Natural killer cell (primary cell): ENCODE data around the gene THOP1. TPM values are rescaled to one million over a fixed set of nuclear protein-coding genes. Genes with fewer than 3 reads are reported as not detected.

Source experiments
- ATAC-seq, 3 donors: fragments of 150-1000 bp in 2 of 3; fragments of 200-7000 bp in 1 of 3; cut with Tn5 transposase; 1 replicate in 1 of 3; 2 replicates in 2 of 3; pipeline ENCODE4 v1.10.0; 2021; ENCODE audit warnings: mild to moderate bottlenecking in 2 of 3, moderate library complexity in 2 of 3
- DNase-seq, 2 donors: peaks; one replicate each; pipeline versions ENCODE4 v3.0.0 to v3.0.0-alpha.2; 2013 to 2021; ENCODE audit warnings: mixed read lengths in 1 of 2
- H3K27ac ChIP-seq: one replicate; pipeline ENCODE4 v1.5.1; 2013; ENCODE audit warnings: mild to moderate bottlenecking, low read length
- H3K27me3 ChIP-seq: one replicate; pipeline ENCODE4 v1.6.1; 2013; ENCODE audit warnings: low read length; ENCODE audit not compliant: control insufficient read depth, insufficient read depth
- H3K36me3 ChIP-seq: one replicate; pipeline ENCODE4 v1.6.1; 2013; ENCODE audit warnings: low read length; ENCODE audit not compliant: control insufficient read depth, insufficient read depth
- H3K4me1 ChIP-seq: one replicate; pipeline ENCODE4 v1.6.1; 2013; ENCODE audit warnings: low read length; ENCODE audit not compliant: control insufficient read depth, insufficient read depth
- H3K4me3 ChIP-seq: one replicate; pipeline ENCODE4 v1.5.1; 2013; ENCODE audit warnings: low read length
- H3K9me3 ChIP-seq: one replicate; pipeline ENCODE4 v1.6.1; 2013; ENCODE audit warnings: low read length; ENCODE audit not compliant: control insufficient read depth, insufficient read depth
- H3K27ac Mint-ChIP-seq, 2 donors: one replicate each; pipeline ENCODE4 v1.8.0; 2022; ENCODE audit warnings: mild to moderate bottlenecking in 2 of 2, mixed read lengths in 2 of 2, moderate library complexity in 1 of 2
- H3K27me3 Mint-ChIP-seq, 2 donors: one replicate each; pipeline ENCODE4 v1.8.0; 2022; ENCODE audit warnings: low read depth in 2 of 2, mixed read lengths in 2 of 2
- H3K36me3 Mint-ChIP-seq: one replicate; pipeline ENCODE4 v1.8.0; 2022; ENCODE audit warnings: mixed read lengths
- H3K4me1 Mint-ChIP-seq, 2 donors: one replicate each; pipeline ENCODE4 v1.8.0; 2022; ENCODE audit warnings: mixed read lengths in 2 of 2
- H3K4me3 Mint-ChIP-seq: one replicate; pipeline ENCODE4 v1.8.0; 2022; ENCODE audit warnings: mild to moderate bottlenecking, moderate library complexity, mixed read lengths
- H3K9me3 Mint-ChIP-seq, 2 donors: one replicate each; pipeline ENCODE4 v1.8.0; 2022; ENCODE audit warnings: mixed read lengths in 2 of 2
- WGBS: methylation state at CpG from one replicate; pipeline ENCODE4 v1.1.7; 2013; ENCODE audit warnings: missing lambda C conversion rate; ENCODE audit not compliant: insufficient coverage; 5-methylcytosine and 5-hydroxymethylcytosine counted together
- intact Hi-C: fragments of 100-400 bp; cut with micrococcal nuclease; formaldehyde crosslinking; loops from one replicate; pipeline ENCODE4 v1.14.2; 2022
- total RNA-seq, 4 donors: library from RNA; stranded (reverse); fragments of 120-200 nt in 1 of 4; gene quantifications; one replicate each; pipeline versions ENCODE4 v1.2.3 to v1.2.4, GENCODE V29; 2013 to 2022
- TF ChIP-seq, protein P1 (sequence below): fragments of 200-600 bp; IDR thresholded peaks from one replicate; pipeline ENCODE4 v1.8.0; 2022; ENCODE audit warnings: antibody characterized with exemption

The THOP1 gene
- total RNA-seq, 3 donors from 2014 or later (not counting 1 experiment from before 2014, with no cell fraction given) = 31.6 to 44.0 (median 33.4) TPM

DNA sequence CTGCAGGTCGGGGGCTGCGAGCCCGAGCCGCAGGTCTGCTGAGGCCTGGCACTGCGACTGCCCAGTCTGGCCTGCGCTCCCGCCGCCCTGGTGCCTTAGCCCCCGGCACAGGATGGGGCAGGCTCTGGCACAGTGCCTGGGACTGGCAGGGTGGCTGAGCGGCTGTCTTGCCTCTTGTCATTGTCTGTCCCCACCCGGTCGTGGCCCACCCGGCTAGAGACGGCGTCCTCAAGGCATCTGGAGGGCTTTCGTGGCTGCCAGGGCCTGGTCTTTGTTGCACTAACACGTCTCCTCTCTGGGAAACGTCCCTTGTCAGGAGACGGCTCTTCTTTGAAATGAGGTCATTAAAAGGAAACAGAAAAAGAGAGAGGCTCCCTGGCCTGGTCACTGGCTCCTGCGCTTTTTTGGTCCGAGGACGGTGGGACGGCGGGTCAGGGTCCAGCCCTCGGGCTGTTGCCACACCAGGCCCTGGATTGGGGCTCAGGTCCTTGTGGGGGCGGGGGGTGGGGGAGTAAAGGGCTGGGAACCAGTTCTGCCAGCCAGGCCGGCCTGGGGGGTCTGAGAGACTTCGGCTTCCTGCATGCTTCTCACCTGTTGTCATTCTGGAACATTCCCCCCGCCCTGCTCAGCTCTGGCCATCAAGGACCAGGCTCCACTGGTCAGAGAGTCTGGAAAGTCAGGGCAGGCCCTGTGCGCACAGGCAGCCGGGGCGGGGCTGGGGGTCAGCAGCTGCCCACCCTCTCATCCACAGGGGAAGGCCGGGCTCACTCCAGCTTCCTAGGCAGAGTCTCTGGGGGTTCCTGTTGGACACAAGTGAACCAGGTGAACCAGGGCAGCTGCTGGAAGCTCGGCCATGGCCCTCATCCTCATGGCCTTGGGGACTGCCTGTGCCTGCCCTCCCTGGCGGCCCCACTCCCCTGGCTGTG is 28.2 kb downstream of the THOP1 start:
- H3K27ac ChIP-seq = no peak overlapping the region
- WGBS = 97% methylated on average over 35 of the region's 35 CpGs
- TF ChIP-seq, protein P1, sequence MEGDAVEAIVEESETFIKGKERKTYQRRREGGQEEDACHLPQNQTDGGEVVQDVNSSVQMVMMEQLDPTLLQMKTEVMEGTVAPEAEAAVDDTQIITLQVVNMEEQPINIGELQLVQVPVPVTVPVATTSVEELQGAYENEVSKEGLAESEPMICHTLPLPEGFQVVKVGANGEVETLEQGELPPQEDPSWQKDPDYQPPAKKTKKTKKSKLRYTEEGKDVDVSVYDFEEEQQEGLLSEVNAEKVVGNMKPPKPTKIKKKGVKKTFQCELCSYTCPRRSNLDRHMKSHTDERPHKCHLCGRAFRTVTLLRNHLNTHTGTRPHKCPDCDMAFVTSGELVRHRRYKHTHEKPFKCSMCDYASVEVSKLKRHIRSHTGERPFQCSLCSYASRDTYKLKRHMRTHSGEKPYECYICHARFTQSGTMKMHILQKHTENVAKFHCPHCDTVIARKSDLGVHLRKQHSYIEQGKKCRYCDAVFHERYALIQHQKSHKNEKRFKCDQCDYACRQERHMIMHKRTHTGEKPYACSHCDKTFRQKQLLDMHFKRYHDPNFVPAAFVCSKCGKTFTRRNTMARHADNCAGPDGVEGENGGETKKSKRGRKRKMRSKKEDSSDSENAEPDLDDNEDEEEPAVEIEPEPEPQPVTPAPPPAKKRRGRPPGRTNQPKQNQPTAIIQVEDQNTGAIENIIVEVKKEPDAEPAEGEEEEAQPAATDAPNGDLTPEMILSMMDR = no peak
- DNase-seq (no peak), ATAC-seq (no peak)
- H3K27ac Mint-ChIP-seq = no peak overlapping the region
- no peak overlapping the region for H3K4me3 Mint-ChIP-seq
- H3K27me3 ChIP-seq = no peaks in the 10 kb centered on the region
- no peaks in the 10 kb centered on the region for H3K9me3 ChIP-seq
- H3K4me1 ChIP-seq = no peaks in the 10 kb centered on the region
- no peak overlapping the region for H3K4me3 ChIP-seq
- no peaks in the 10 kb centered on the region for H3K4me1 Mint-ChIP-seq
- no peaks in the 10 kb centered on the region for H3K27me3 Mint-ChIP-seq
- intact Hi-C loops = no loop called here
- no peaks in the 10 kb centered on the region for H3K36me3 Mint-ChIP-seq
- H3K9me3 Mint-ChIP-seq = no peaks in the 10 kb centered on the region
- peaks cover 8% of the 10 kb centered on the region for H3K36me3 ChIP-seq

DNA sequence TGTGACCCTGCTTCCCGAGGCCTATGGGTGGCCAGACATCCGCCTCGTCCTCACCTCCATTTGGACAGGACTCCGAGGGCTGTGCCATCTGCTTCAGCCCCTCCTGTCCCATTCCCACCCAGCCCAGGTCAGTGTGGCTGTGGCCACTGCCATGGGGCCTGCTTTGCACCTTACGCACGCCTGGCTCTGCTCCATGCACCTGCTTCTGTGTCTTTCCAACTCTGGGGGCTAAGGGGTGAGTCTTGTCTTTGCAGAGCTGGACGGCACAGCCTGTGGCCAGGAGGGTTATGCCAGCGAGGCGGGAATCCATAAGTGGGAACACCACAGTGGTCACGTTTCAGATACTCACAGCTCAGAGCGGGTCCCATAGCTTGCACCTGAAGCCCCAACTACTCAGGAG is 29.1 kb downstream of the THOP1 start:
- Mint-ChIP-seq H3K9me3 (no peaks in the 10 kb centered on the region), H3K27me3 (no peaks in the 10 kb centered on the region), H3K4me3 (no peak overlapping the region), H3K4me1 (no peaks in the 10 kb centered on the region), H3K36me3 (no peaks in the 10 kb centered on the region), H3K27ac (no peak overlapping the region)
- 96% methylated on average over 11 of the region's 11 CpGs for whole genome bisulfite sequencing
- TF ChIP-seq, protein P1 = no peak
- peaks cover 3% of the 10 kb centered on the region for H3K4me1 ChIP-seq
- H3K27ac ChIP-seq = no peak overlapping the region
- peaks cover 2% of the 10 kb centered on the region for H3K36me3 ChIP-seq
- intact Hi-C loops = no loop called here
- H3K27me3 ChIP-seq = no peaks in the 10 kb centered on the region
- DNase-seq = no peak
- ATAC-seq = no peak
- no peak overlapping the region for H3K4me3 ChIP-seq
- no peaks in the 10 kb centered on the region for H3K9me3 ChIP-seq

DNA sequence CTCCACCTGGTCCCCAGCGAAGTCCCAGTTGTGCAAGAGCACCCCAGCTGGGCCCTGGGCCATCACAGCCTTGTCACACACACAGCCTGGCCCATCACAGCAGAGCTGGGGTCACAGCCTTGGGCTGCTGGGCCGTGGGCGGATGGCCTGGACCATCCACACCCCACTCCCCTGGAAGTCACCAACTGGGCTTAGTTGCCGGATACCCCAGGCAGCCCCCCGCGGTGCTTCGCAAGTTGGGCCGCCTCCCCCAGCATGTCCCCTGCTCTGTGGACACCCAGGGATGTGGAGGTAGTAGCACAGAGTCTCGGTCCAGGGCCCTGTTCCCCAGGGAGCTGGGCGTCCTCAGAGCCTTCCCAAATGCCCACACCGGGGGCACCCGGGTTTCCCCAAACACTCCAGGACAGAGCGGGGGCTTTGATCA is 29.9 kb downstream of the THOP1 start:
- Histone ChIP-seq H3K4me1 (peaks cover 6% of the 10 kb centered on the region), H3K4me3 (no peak overlapping the region), H3K27me3 (no peaks in the 10 kb centered on the region), H3K36me3 (no peaks in the 10 kb centered on the region), H3K27ac (no peak overlapping the region), H3K9me3 (no peaks in the 10 kb centered on the region)
- Mint-ChIP-seq H3K4me1 (no peaks in the 10 kb centered on the region), H3K27me3 (no peaks in the 10 kb centered on the region), H3K9me3 (no peaks in the 10 kb centered on the region), H3K27ac (no peak overlapping the region), H3K36me3 (no peaks in the 10 kb centered on the region), H3K4me3 (no peak overlapping the region)
- DNase-seq (no peak), ATAC-seq (no peak)
- 95% methylated on average over 13 of the region's 13 CpGs for WGBS
- TF ChIP-seq, protein P1 = no peak
- intact Hi-C loops = no loop called here
